Fibroblast of lung (primary cell): ENCODE results near the gene GRIN3B.
"Not testable (repeated sequence)": the region's sequence is repeated elsewhere in the genome, so short reads cannot be mapped to it uniquely, and the experiment has no call there.

Experiments used
- CTCF ChIP-seq, 2 donors: IDR thresholded peaks in 1 of 2; conservative IDR thresholded peaks in 1 of 2; 1 replicate in 1 of 2; 2 replicates in 1 of 2; pipeline ENCODE4 v1.5.1; 2011 to 2012; ENCODE audit warnings: low read length in 2 of 2, control low read depth in 1 of 2, inconsistent platforms in 1 of 2, low read depth in 1 of 2, mild to moderate bottlenecking in 1 of 2
- EZH2 ChIP-seq: IDR thresholded peaks from 2 replicates; pipeline ENCODE4 v1.5.1; 2012; ENCODE audit warnings: low read length, control low read depth, mild to moderate bottlenecking; ENCODE audit errors: missing control alignments

DNA sequence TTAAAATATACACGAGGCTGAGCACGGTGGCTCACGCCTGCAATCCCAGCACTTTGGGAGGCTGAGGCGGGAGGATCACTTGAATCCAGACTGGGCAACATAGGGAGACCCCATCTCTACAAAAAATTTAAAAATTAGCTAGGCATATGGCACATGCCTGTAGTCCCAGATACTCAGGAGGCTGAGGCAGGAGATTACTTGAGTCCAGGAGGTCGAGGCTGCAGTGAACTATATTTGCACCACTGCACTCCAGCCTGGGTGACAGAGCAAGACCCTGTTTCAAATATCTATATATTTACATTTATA, 23.6 kb downstream of the GRIN3B start:
- TF ChIP-seq CTCF (conservative IDR thresholded peaks at IDR 0.05 in 1 of 2, IDR thresholded peaks at IDR 0.05 in 1 of 2; ENCODE audit: low read depth in 1 of 2, low read length in 2 of 2); EZH2: not testable (repeated sequence)
